Neural progenitor cell (in vitro differentiated cells): ENCODE results near the gene TEKT3. TPM values are rescaled to one million over a fixed set of nuclear protein-coding genes. Genes with fewer than 3 reads are reported as not detected.

Experiments used
- DNase-seq: peaks from one replicate; pipeline ENCODE4 v3.0.0-alpha.2; 2016; ENCODE audit warnings: low spot score
- H2AFZ ChIP-seq: fragments of 200-600 bp; sonication (generic); replicated peaks from 2 replicates; pipeline ENCODE4 v1.6.1; 2016; ENCODE audit warnings: antibody characterized with exemption
- H3F3A ChIP-seq: fragments of 200-600 bp; sonication (generic); 2 replicates; pipeline ENCODE4 v1.6.1; 2016; ENCODE audit warnings: antibody characterized with exemption, low read depth
- H3K27ac ChIP-seq: fragments of 200-600 bp; sonication (generic); 2 replicates; pipeline ENCODE4 v1.5.1; 2016; ENCODE audit warnings: mild to moderate bottlenecking
- H3K27me3 ChIP-seq: fragments of 200-600 bp; sonication (generic); 2 replicates; pipeline ENCODE4 v1.6.1; 2016; ENCODE audit warnings: mild to moderate bottlenecking, moderate library complexity
- H3K36me3 ChIP-seq: fragments of 200-600 bp; sonication (generic); 2 replicates; pipeline ENCODE4 v1.5.1; 2016
- H3K4me1 ChIP-seq: fragments of 200-600 bp; sonication (generic); 2 replicates; pipeline ENCODE4 v1.6.1; 2016; ENCODE audit warnings: mixed run types
- H3K4me2 ChIP-seq: fragments of 200-600 bp; sonication (generic); 2 replicates; pipeline ENCODE4 v1.6.1; 2016
- H3K4me3 ChIP-seq: fragments of 200-600 bp; sonication (generic); 2 replicates; pipeline ENCODE4 v1.5.1; 2016
- H3K79me2 ChIP-seq: fragments of 200-600 bp; sonication (generic); 2 replicates; pipeline ENCODE4 v1.6.1; 2016; ENCODE audit warnings: low read depth
- H3K9ac ChIP-seq: fragments of 200-600 bp; sonication (generic); 2 replicates; pipeline ENCODE4 v1.6.1; 2016
- H3K9me3 ChIP-seq: fragments of 200-600 bp; sonication (generic); 2 replicates; pipeline ENCODE4 v1.5.1; 2016; ENCODE audit warnings: low read depth
- H4K20me1 ChIP-seq: fragments of 200-600 bp; sonication (generic); 2 replicates; pipeline ENCODE4 v1.6.1; 2016; ENCODE audit warnings: low read depth
- H3K27ac Mint-ChIP-seq: 3 replicates; pipeline ENCODE4 v1.8.0; 2021; ENCODE audit warnings: mixed read lengths
- H3K27me3 Mint-ChIP-seq: 2 replicates; pipeline ENCODE4 v1.8.0; 2022; ENCODE audit warnings: low read depth, mild to moderate bottlenecking, inconsistent platforms, moderate library complexity, mixed read lengths; ENCODE audit not compliant: insufficient read depth
- H3K36me3 Mint-ChIP-seq: 3 replicates; pipeline ENCODE4 v1.8.0; 2021; ENCODE audit warnings: mixed read lengths
- H3K4me1 Mint-ChIP-seq: 3 replicates; pipeline ENCODE4 v1.8.0; 2021; ENCODE audit warnings: mixed read lengths
- H3K4me3 Mint-ChIP-seq: 3 replicates; pipeline ENCODE4 v1.8.0; 2021; ENCODE audit warnings: mild to moderate bottlenecking, moderate library complexity, mixed read lengths
- H3K9me3 Mint-ChIP-seq: 3 replicates; pipeline ENCODE4 v1.8.0; 2020; ENCODE audit warnings: mixed read lengths
- EZH2 ChIP-seq: fragments of 200-600 bp; sonication (generic); IDR thresholded peaks from 2 replicates; pipeline ENCODE4 v1.6.1; 2017; ENCODE audit warnings: antibody characterized with exemption, mild to moderate bottlenecking, moderate library complexity
- EZH2phosphoT487 ChIP-seq: fragments of 200-600 bp; sonication (generic); IDR thresholded peaks from 2 replicates; pipeline ENCODE4 v1.6.1; 2017; ENCODE audit warnings: antibody characterized with exemption
- total RNA-seq: library from RNA; depleted of rRNA; stranded (reverse); fragments of >200 nt; gene quantifications from 2 replicates; pipeline ENCODE4 v1.2.3, GENCODE V29; 2015; ENCODE audit warnings: low replicate concordance
- TF ChIP-seq, protein P1 (sequence below): fragments of 200-600 bp; sonication (generic); IDR thresholded peaks from 2 replicates; pipeline ENCODE4 v1.5.1; 2017; ENCODE audit warnings: antibody characterized with exemption, mild to moderate bottlenecking

TEKT3 gene
- total RNA-seq, 1 donor from 2014 or later: 0.97 TPM

DNA sequence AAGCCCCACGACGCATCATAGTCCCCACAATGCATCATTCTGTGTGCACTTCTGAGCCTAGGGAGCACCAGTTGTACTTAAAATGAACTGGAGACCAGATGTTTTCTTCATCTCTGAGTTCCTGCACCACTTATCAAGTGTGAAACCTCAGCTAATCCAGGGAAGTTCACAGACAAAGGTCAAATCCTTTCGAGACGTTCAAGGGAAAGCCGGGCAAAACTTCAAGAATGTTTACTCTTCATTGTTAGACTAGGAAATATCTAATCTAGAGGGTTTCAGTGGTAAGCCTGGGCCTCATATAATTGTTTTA lies 71.7 kb downstream of the TEKT3 start:
- Histone ChIP-seq H2AFZ (no peak overlapping the region), H3K27me3 (peaks cover 49% of the 10 kb centered on the region), H3F3A (no peaks in the 10 kb centered on the region), H3K79me2 (no peaks in the 10 kb centered on the region), H3K27ac (no peak overlapping the region), H3K9ac (no peak overlapping the region), H3K36me3 (no peaks in the 10 kb centered on the region), H3K4me1 (no peaks in the 10 kb centered on the region), H4K20me1 (no peaks in the 10 kb centered on the region), H3K4me3 (no peak overlapping the region), H3K4me2 (no peak overlapping the region), H3K9me3 (no peaks in the 10 kb centered on the region)
- Mint-ChIP-seq H3K36me3 (no peaks in the 10 kb centered on the region), H3K4me1 (peaks cover 2% of the 10 kb centered on the region), H3K9me3 (no peaks in the 10 kb centered on the region), H3K4me3 (no peak overlapping the region), H3K27ac (no peak overlapping the region), H3K27me3 (peaks cover 15% of the 10 kb centered on the region)
- TF ChIP-seq, protein P1, sequence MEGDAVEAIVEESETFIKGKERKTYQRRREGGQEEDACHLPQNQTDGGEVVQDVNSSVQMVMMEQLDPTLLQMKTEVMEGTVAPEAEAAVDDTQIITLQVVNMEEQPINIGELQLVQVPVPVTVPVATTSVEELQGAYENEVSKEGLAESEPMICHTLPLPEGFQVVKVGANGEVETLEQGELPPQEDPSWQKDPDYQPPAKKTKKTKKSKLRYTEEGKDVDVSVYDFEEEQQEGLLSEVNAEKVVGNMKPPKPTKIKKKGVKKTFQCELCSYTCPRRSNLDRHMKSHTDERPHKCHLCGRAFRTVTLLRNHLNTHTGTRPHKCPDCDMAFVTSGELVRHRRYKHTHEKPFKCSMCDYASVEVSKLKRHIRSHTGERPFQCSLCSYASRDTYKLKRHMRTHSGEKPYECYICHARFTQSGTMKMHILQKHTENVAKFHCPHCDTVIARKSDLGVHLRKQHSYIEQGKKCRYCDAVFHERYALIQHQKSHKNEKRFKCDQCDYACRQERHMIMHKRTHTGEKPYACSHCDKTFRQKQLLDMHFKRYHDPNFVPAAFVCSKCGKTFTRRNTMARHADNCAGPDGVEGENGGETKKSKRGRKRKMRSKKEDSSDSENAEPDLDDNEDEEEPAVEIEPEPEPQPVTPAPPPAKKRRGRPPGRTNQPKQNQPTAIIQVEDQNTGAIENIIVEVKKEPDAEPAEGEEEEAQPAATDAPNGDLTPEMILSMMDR: no peak
- TF ChIP-seq EZH2: no peak
- TF ChIP-seq EZH2phosphoT487: no peak
- DNase-seq: no peak

DNA sequence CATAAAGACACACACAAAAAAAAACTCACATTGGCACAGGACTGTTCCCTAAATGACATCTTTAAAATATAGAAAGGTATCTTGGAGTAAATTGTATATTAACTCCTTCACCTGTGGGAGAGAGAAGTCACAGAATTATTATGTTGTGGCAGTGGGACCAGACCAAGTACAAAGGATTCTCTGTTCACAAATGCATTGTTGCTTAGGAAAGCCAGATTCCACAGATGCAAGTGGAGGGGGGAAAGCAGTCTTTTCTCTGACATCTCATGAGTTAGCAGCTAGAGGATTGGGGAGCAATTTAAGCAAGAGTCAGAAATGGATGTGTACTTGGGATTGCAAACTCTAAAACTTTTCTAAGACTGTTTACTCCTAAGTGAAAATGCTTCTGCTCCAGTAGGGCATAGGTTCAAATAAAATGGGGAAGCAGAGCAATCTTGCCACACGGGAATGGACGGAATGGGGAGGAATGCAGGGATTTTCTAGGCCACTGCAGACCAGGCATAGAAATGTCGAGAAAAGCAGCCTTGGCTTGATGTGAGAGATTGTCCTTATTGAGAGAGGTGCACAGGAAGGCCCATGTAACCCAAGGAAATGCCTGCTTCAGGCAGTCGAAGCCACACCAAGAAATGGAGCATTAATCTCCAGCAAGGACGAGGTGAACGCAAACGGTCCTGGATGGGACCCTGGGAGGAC lies 72.2 kb downstream of the TEKT3 start:
- peaks cover 2% of the 10 kb centered on the region for H3K4me1 Mint-ChIP-seq
- no peak overlapping the region for H2AFZ ChIP-seq
- H3K9ac ChIP-seq: no peak overlapping the region
- no peak overlapping the region for H3K4me3 Mint-ChIP-seq
- no peaks in the 10 kb centered on the region for H4K20me1 ChIP-seq
- DNase-seq: no peak
- H3K4me2 ChIP-seq: no peak overlapping the region
- no peaks in the 10 kb centered on the region for H3K9me3 Mint-ChIP-seq
- no peaks in the 10 kb centered on the region for H3K4me1 ChIP-seq
- no peaks in the 10 kb centered on the region for H3K79me2 ChIP-seq
- H3K27me3 ChIP-seq: peaks cover 54% of the 10 kb centered on the region
- H3K9me3 ChIP-seq: no peaks in the 10 kb centered on the region
- no peak overlapping the region for H3K27ac Mint-ChIP-seq
- no peaks in the 10 kb centered on the region for H3K36me3 Mint-ChIP-seq
- no peak overlapping the region for H3K27ac ChIP-seq
- no peak overlapping the region for H3K4me3 ChIP-seq
- H3K27me3 Mint-ChIP-seq: peaks cover 19% of the 10 kb centered on the region
- H3F3A ChIP-seq: no peaks in the 10 kb centered on the region
- TF ChIP-seq EZH2 (no peak), EZH2phosphoT487 (no peak)
- TF ChIP-seq, protein P1: no peak
- H3K36me3 ChIP-seq: no peaks in the 10 kb centered on the region

DNA sequence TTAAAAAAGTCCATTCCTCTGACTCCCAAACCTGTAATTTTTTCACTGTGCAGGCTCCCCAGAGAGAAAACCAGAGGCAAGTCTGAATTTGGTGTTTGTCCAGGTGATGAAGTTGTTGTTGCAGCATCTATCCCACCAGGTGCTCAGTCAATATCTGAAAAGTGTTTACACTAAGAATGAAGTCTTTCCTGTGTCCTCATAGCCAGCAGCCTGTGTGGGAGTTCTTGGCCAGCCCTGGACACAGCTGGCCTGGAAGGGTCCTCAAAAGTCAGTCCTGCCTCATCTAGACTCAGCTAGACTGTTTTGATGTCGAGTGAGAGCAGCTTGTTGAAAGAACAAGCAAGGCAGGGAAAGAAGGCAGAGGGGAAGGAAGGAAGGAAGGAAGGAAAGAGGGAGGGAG lies 72.9 kb downstream of the TEKT3 start:
- no peak overlapping the region for H3K27ac ChIP-seq
- H3K36me3 ChIP-seq: no peaks in the 10 kb centered on the region
- no peak overlapping the region for H3K4me3 Mint-ChIP-seq
- no peak overlapping the region for H3K4me3 ChIP-seq
- no peaks in the 10 kb centered on the region for H3K9me3 ChIP-seq
- no peaks in the 10 kb centered on the region for H3K36me3 Mint-ChIP-seq
- H2AFZ ChIP-seq: no peak overlapping the region
- no peaks in the 10 kb centered on the region for H3K9me3 Mint-ChIP-seq
- peaks cover 62% of the 10 kb centered on the region for H3K27me3 ChIP-seq
- peaks cover 2% of the 10 kb centered on the region for H3K4me1 Mint-ChIP-seq
- H3K9ac ChIP-seq: no peak overlapping the region
- no peaks in the 10 kb centered on the region for H3K4me1 ChIP-seq
- no peaks in the 10 kb centered on the region for H3K79me2 ChIP-seq
- H4K20me1 ChIP-seq: peaks cover 3% of the 10 kb centered on the region
- H3K27ac Mint-ChIP-seq: no peak overlapping the region
- no peak overlapping the region for H3K4me2 ChIP-seq
- H3F3A ChIP-seq: peaks cover 4% of the 10 kb centered on the region
- DNase-seq: no peak
- H3K27me3 Mint-ChIP-seq: peaks cover 19% of the 10 kb centered on the region
- TF ChIP-seq EZH2 (no peak), EZH2phosphoT487 (no peak)
- TF ChIP-seq, protein P1: no peak
